IPS-11a (cell line): ENCODE measurements around the gene GOLGA3.

ENCODE experiments used
- H3K4me3 ChIP-seq: one replicate; pipeline ENCODE4 v1.5.1; 2013; ENCODE audit warnings: low read depth, low read length, control low read depth

The GOLGA3 gene

DNA sequence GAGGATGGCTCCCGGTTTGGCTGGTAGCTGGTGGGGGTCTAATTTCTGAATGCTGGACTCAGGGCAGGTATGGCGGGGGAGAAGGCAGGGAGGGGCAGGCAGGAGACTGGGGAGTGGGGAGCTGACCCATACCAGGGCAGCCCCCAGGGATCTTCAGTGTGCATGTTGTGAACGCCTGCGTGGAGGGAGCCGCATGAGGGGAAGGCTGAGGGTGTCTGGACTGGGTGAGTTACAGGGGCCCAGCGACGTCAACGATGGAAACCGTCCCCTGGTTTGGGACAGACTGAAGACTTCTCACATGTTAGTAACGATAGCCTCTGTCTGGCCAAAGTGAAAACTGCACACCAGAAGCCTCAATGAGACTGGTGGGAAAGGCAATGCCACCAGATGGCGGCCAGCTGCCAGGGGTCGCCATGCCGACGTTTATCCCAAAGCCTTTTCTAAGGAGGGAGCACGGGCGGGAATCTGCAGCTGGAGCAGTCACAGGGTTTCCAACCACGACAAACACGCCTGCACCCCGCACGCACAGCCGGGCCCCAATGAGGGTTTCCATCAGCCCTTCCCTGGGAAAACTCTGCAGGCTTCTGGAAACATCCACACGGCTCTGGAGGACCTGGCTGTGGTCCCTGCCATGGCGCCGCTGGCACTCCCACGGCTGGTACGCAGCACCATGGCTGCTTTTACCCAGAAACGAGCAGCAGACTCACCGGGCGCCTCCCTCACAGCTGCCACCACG, 104.0 kb downstream of the GOLGA3 start:
- H3K4me3 ChIP-seq = no peak overlapping the region

DNA sequence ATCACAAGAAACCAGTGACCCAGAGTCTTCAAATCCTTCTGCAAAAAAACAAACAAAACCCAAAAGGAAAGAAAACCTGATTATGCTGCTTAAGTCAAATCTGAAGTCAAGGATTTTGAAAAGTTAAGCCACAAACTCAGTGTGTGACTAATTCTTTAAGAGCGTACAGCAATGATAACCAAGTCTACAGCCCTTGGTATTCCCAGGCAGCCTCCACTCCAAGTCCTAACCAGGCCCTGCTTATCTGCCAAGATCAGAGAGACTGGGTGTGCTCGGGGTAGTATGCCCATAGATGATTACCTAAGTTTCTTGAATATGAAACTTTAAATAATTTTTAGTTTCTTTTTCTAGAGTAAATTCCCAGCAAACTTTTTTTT, 104.9 kb downstream of the GOLGA3 start:
- no peak overlapping the region for H3K4me3 ChIP-seq

DNA sequence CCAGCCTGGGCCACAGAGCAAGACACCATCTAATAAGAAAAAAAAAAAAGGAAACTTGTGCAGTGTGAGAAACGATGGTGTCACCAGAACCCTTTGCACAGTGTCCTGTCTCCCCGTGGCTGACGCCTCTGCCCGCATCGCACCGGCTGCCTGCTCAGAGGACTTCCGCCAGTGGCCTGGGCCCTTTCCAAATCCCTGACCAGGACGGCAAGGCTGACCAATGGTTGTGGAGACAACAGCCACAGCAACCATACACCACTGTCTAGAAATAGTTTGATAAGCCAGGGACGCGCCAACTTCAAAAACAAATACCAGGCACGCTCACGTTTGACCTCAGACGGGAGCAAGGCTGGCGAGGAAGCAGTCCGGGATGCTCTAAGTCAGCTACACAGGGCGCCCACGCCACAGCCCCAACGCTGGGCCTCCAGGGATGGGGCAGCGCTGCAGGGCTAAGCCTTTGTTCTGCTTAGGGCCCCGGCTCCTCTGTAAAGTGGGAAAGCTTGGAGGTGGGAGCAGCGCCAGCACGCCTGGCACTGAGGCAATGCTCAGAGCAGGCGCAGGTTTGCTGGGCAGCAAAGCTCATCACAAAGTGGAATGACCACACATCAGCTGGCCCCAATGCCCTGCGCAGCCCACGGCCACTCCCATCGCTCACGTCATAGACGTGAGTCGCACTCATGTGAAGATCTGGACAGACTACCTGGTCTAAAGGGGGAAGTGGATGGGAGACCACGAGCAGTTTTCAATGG, 105.5 kb downstream of the GOLGA3 start:
- no peak overlapping the region for H3K4me3 ChIP-seq

DNA sequence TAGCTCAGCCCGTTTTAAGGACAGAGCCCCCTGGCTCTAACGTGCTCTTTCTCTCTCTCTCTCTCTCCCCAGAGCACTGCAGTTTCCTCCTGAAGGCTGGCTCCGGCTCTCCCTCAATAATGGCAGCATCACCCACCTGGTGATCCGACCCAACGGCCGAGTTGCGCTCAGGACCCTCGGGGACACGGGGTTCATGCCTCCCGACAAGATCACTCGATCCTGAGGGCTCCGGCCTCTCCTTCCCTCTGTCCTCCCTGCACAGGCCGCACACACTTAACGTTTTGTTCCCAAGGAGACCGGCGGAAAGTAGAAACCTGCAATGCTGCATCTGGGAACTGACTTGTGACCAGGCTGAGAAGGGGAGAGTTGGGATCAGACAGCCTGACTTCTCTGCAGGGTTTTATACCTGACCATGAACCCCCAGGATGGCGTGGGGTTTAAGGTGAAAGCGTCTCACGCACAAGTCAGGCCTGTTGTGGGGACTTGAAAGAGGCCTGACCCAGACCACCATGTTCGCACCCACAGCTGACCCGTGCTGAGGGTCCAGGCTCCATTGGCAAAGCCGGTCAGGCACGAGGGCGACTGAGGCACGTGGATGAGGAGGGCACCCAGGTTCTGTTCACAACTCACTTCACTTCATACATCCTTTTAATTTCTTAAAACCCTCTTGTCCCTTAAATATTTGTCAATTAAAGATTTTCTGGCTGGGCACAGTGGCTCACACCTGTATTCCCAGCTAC, 107.9 kb downstream of the GOLGA3 start:
- H3K4me3 ChIP-seq = no peak overlapping the region

DNA sequence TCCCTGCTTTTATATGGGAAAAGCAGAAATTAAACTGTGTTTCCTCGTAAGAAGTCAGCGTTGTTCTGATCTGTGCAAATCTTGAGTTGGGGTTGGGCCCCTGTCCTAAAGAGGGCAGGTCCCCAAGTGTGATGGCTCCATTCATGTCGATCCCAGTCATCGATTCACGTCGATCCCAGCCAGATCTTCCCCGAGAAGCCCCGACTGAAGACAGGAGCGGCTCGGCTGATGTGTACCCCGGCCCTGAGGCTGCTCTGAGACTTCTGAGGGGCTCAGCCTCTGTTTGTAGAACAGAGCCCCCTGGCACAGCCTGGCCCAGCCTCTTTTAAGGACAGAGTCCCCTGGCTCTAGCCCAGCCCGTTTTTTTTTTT, 108.7 kb downstream of the GOLGA3 start:
- no peak overlapping the region for H3K4me3 ChIP-seq

DNA sequence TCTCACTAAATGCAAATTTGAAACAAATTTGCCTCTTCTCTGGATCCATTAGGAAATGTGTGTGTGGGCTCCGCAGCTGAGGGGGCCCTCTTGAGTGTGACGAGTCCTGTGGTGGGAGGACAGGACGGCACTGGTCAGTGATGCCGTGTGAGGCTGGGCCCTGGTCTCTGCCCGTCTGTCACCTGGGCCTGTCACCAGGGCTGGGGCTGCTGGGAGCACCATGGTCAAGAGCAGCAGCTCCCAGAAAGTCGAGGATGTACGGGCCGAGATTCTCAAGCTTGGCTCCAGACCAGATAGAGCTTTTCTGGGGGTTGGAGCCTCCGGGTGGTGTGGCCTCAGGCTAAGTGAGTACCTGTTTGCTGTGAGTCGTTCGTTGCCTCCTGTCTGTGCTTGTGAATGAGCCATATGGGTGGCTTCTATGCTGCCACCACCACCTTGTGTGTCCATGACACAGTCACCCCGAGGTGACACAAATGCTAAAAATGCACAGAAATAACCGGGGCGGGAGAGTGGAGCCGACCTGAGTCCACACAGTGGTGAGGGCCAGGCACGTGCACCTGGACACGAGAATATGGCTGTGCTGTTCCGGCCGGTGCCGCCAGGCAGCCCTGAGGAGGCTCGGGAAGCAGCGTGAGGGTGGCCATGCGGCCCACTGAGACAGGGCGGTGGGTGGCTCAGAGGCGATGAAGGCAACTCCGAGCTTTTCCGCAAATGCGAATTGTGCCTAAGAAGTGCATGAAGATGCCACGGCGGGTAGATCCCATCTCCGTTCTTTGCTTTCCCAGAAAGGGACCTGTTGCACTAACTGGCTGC, 109.3 kb downstream of the GOLGA3 start:
- no peak overlapping the region for H3K4me3 ChIP-seq
